Caco-2 (cell line): Measurements from ENCODE around the gene SMAD2. TPM values are rescaled to one million over a fixed set of nuclear protein-coding genes. Genes with fewer than 3 reads are reported as not detected.

ENCODE experiments used
- BruUV-seq: library from RNA; stranded (reverse); fragments of 400-500 nt; replicated peaks from 2 replicates; lab custom pipeline; 2021; lab: Mats Ljungman, UMichigan
- CTCF ChIA-PET: fragments of 300-600 bp; sonication (Branson Sonifier 250); formaldehyde crosslinking; loops from one replicate; lab custom pipeline; 2022; ENCODE audit warnings: antibody characterized with exemption; lab: Charles Lee
- POLR2A ChIA-PET: fragments of 300-600 bp; sonication (Branson Sonifier 250); formaldehyde crosslinking; loops from one replicate; lab custom pipeline; 2022; ENCODE audit warnings: antibody characterized with exemption; lab: Charles Lee
- DNase-seq, 2 experiments: peaks; one replicate each; pipeline versions ENCODE4 v3.0.0 to v3.0.0-alpha.2; 2020 to 2022
- H3K27me3 ChIP-seq: replicated peaks from 2 replicates; pipeline ENCODE4 v1.6.0; 2011; ENCODE audit warnings: low read length; ENCODE audit not compliant: control insufficient read depth, insufficient read depth
- H3K36me3 ChIP-seq: 2 replicates; pipeline ENCODE4 v1.5.1; 2011; ENCODE audit warnings: low read length; ENCODE audit not compliant: control insufficient read depth, insufficient read depth
- H3K4me1 ChIP-seq: fragments of 250-450 bp; sonication (Bioruptor Pico); 2 replicates; pipeline ENCODE4 v1.5.1; 2020; ENCODE audit warnings: mild to moderate bottlenecking
- H3K4me3 ChIP-seq: 2 replicates; pipeline ENCODE4 v1.5.1; 2011; ENCODE audit warnings: low read depth, mild to moderate bottlenecking, control low read depth, low read length
- H3K9me3 ChIP-seq: fragments of 250-450 bp; sonication (Bioruptor Pico); 2 replicates; pipeline ENCODE4 v1.5.1; 2020; ENCODE audit warnings: mild to moderate bottlenecking, moderate library complexity
- H3K27ac Mint-ChIP-seq: one replicate; pipeline ENCODE4 v1.8.0; 2022; ENCODE audit warnings: mixed read lengths; ENCODE audit not compliant: unreplicated experiment
- H3K27me3 Mint-ChIP-seq: one replicate; pipeline ENCODE4 v1.8.0; 2022; ENCODE audit warnings: mixed read lengths; ENCODE audit not compliant: insufficient read depth, unreplicated experiment
- H3K36me3 Mint-ChIP-seq: one replicate; pipeline ENCODE4 v1.8.0; 2022; ENCODE audit warnings: mild to moderate bottlenecking, mixed read lengths; ENCODE audit not compliant: insufficient read depth, unreplicated experiment
- H3K4me1 Mint-ChIP-seq: one replicate; pipeline ENCODE4 v1.8.0; 2022; ENCODE audit warnings: low read depth, mixed read lengths; ENCODE audit not compliant: unreplicated experiment
- H3K4me3 Mint-ChIP-seq: one replicate; pipeline ENCODE4 v1.8.0; 2022; ENCODE audit warnings: mild to moderate bottlenecking, moderate library complexity, mixed read lengths; ENCODE audit not compliant: unreplicated experiment
- H3K9me3 Mint-ChIP-seq: one replicate; pipeline ENCODE4 v1.8.0; 2022; ENCODE audit warnings: mixed read lengths; ENCODE audit not compliant: unreplicated experiment
- intact Hi-C: fragments of 100-400 bp; cut with micrococcal nuclease; formaldehyde crosslinking; loops from one replicate; pipeline ENCODE4 v1.10.0; 2022; ENCODE audit not compliant: unreplicated experiment
- total RNA-seq: library from RNA; stranded (reverse); gene quantifications from 2 replicates; pipeline ENCODE4 v1.2.3, GENCODE V29; 2022
- TF ChIP-seq, protein P1 (sequence below), 2 experiments: fragments of 200-600 bp in 1 of 2; IDR thresholded peaks; 1 replicate in 1 of 2; 2 replicates in 1 of 2; pipeline versions ENCODE4 v1.5.1 to v1.8.0; 2011 to 2022; ENCODE audit warnings: antibody characterized with exemption in 1 of 2, control low read depth in 1 of 2, inconsistent platforms in 1 of 2, low read depth in 1 of 2, low read length in 1 of 2, mild to moderate bottlenecking in 1 of 2, moderate library complexity in 1 of 2; ENCODE audit not compliant: insufficient read depth in 1 of 2, severe bottlenecking in 1 of 2, unreplicated experiment in 1 of 2

SMAD2 gene
- total RNA-seq, 1 experiment from 2014 or later, result 53.5 TPM

GRCh38 chr18:47793609-47794008, 136.8 kb downstream of the SMAD2 start:
- peaks cover 5% of the 10 kb centered on the region for H3K27me3 Mint-ChIP-seq
- CTCF ChIA-PET, result no interaction called here
- H3K4me1 ChIP-seq, result no peaks in the 10 kb centered on the region
- TF ChIP-seq, protein P1, sequence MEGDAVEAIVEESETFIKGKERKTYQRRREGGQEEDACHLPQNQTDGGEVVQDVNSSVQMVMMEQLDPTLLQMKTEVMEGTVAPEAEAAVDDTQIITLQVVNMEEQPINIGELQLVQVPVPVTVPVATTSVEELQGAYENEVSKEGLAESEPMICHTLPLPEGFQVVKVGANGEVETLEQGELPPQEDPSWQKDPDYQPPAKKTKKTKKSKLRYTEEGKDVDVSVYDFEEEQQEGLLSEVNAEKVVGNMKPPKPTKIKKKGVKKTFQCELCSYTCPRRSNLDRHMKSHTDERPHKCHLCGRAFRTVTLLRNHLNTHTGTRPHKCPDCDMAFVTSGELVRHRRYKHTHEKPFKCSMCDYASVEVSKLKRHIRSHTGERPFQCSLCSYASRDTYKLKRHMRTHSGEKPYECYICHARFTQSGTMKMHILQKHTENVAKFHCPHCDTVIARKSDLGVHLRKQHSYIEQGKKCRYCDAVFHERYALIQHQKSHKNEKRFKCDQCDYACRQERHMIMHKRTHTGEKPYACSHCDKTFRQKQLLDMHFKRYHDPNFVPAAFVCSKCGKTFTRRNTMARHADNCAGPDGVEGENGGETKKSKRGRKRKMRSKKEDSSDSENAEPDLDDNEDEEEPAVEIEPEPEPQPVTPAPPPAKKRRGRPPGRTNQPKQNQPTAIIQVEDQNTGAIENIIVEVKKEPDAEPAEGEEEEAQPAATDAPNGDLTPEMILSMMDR (IDR thresholded peaks at IDR 0.05; ENCODE audit: insufficient read depth in 1 of 2, low read depth in 1 of 2, low read length in 1 of 2, severe bottlenecking in 1 of 2, unreplicated experiment in 1 of 2), result no peak
- intact Hi-C loops, result no loop called here
- POLR2A ChIA-PET, result no interaction called here
- H3K9me3 ChIP-seq, result no peaks in the 10 kb centered on the region
- H3K36me3 Mint-ChIP-seq, result no peaks in the 10 kb centered on the region
- no peak overlapping the region for H3K4me3 ChIP-seq
- no peak overlapping the region for H3K4me3 Mint-ChIP-seq
- no peaks in the 10 kb centered on the region for H3K36me3 ChIP-seq
- H3K27ac Mint-ChIP-seq, result no peak overlapping the region
- DNase-seq, result no peak
- no TSS peak for BruUV-seq
- H3K9me3 Mint-ChIP-seq, result no peaks in the 10 kb centered on the region
- H3K27me3 ChIP-seq, result no peaks in the 10 kb centered on the region
- no peaks in the 10 kb centered on the region for H3K4me1 Mint-ChIP-seq

DNA sequence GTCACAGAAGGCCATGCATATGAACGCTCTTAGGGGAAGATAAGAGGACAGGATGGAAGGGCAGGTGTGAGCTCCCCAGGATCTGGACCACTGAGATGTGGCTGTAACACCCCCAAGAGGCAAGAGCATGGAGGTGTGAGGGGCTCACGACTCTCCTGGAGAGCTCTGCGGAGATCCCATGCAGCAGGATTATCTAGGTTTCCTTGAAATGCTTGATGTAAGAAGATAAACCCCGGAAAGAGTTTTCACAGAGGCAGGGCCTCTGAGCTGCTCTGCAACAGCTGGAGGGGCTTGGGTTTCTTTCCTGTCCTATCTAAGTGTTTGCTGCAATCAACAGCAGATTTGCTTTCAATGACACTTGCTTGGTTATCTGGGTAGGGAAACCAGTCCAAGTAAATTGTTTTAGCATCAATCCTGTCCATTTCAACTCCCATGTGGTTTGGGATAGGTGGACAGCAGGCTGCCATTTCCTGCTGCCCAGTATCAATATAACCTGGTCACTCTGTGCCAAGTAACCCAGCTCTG, 138.9 kb downstream of the SMAD2 start:
- H3K4me3 ChIP-seq, result no peak overlapping the region
- H3K27ac Mint-ChIP-seq, result no peak overlapping the region
- peaks cover 5% of the 10 kb centered on the region for H3K27me3 Mint-ChIP-seq
- ChIA-PET CTCF (no interaction called here), POLR2A (no interaction called here)
- intact Hi-C loops, result no loop called here
- no peaks in the 10 kb centered on the region for H3K9me3 Mint-ChIP-seq
- H3K4me1 Mint-ChIP-seq, result no peaks in the 10 kb centered on the region
- no peaks in the 10 kb centered on the region for H3K27me3 ChIP-seq
- H3K4me1 ChIP-seq, result no peaks in the 10 kb centered on the region
- no peak overlapping the region for H3K4me3 Mint-ChIP-seq
- DNase-seq, result no peak
- BruUV-seq, result no TSS peak
- H3K36me3 Mint-ChIP-seq, result no peaks in the 10 kb centered on the region
- H3K36me3 ChIP-seq, result no peaks in the 10 kb centered on the region
- TF ChIP-seq, protein P1 (IDR thresholded peaks at IDR 0.05; ENCODE audit: insufficient read depth in 1 of 2, low read depth in 1 of 2, low read length in 1 of 2, severe bottlenecking in 1 of 2, unreplicated experiment in 1 of 2), result no peak
- no peaks in the 10 kb centered on the region for H3K9me3 ChIP-seq

- TF ChIP-seq, protein P1 (IDR thresholded peaks at IDR 0.05; ENCODE audit: insufficient read depth in 1 of 2, low read depth in 1 of 2, low read length in 1 of 2, severe bottlenecking in 1 of 2, unreplicated experiment in 1 of 2), result no peak
- Mint-ChIP-seq H3K27me3 (peaks cover 5% of the 10 kb centered on the region), H3K36me3 (no peaks in the 10 kb centered on the region), H3K27ac (no peak overlapping the region), H3K4me3 (no peak overlapping the region), H3K9me3 (no peaks in the 10 kb centered on the region), H3K4me1 (no peaks in the 10 kb centered on the region)
- POLR2A ChIA-PET, result no interaction called here
- no peak for DNase-seq
- Histone ChIP-seq H3K9me3 (no peaks in the 10 kb centered on the region), H3K36me3 (no peaks in the 10 kb centered on the region), H3K4me1 (no peaks in the 10 kb centered on the region), H3K4me3 (no peak overlapping the region), H3K27me3 (no peaks in the 10 kb centered on the region)
- CTCF ChIA-PET, result no interaction called here
- intact Hi-C loops, result no loop called here
- BruUV-seq, result no TSS peak
Measured at GRCh38 chr18:47790036-47790435, 140.4 kb downstream of the SMAD2 start.
